HepG2 (cell line): ENCODE data around the gene ANGPTL2. TPM values are rescaled to one million over a fixed set of nuclear protein-coding genes. Genes with fewer than 3 reads are reported as not detected.

Experiments used
- AGO1 ChIP-seq: fragments of 200-400 bp; formaldehyde crosslinking; IDR thresholded peaks from 2 replicates; pipeline ENCODE4 v1.6.1; 2017; ENCODE audit warnings: mild to moderate bottlenecking, low read depth, low read length, moderate library complexity; ENCODE audit not compliant: poor library complexity, severe bottlenecking
- ARHGAP35 ChIP-seq: sonication (generic); formaldehyde crosslinking; IDR thresholded peaks from 2 replicates; pipeline ENCODE4 v1.9.0; 2022; ENCODE audit warnings: mild to moderate bottlenecking, inconsistent platforms, moderate library complexity, missing genetic modification reagents, borderline replicate concordance
- CBFB ChIP-seq: sonication (generic); formaldehyde crosslinking; IDR thresholded peaks from 2 replicates; pipeline ENCODE4 v1.4.0; 2020; ENCODE audit warnings: missing genetic modification reagents
- CTCF ChIP-seq: sonication (generic); formaldehyde crosslinking; IDR thresholded peaks from 2 replicates; pipeline ENCODE4 v1.5.0; 2020; ENCODE audit warnings: mild to moderate bottlenecking, missing genetic modification reagents, moderate library complexity
- KLF9 ChIP-seq: IDR thresholded peaks from 2 replicates; pipeline ENCODE4 v1.6.1; 2016; ENCODE audit warnings: low read depth
- MAF1 ChIP-seq: sonication (generic); formaldehyde crosslinking; IDR thresholded peaks from 2 replicates; pipeline ENCODE4 v1.5.0; 2020; ENCODE audit warnings: missing genetic modification reagents, borderline replicate concordance
- MEIS1 ChIP-seq: sonication (generic); formaldehyde crosslinking; IDR thresholded peaks from 2 replicates; pipeline ENCODE4 v1.9.0; 2021; ENCODE audit warnings: mild to moderate bottlenecking, missing genetic modification reagents, moderate library complexity, borderline replicate concordance
- NBN ChIP-seq: fragments of 450-650 bp; conservative IDR thresholded peaks from 2 replicates; pipeline ENCODE4 v1.6.1; 2017
- PHF20 ChIP-seq: sonication (generic); formaldehyde crosslinking; IDR thresholded peaks from 2 replicates; pipeline ENCODE4 v1.5.0; 2020; ENCODE audit warnings: mild to moderate bottlenecking, missing genetic modification reagents
- RNF219 ChIP-seq: sonication (generic); formaldehyde crosslinking; IDR thresholded peaks from 2 replicates; pipeline ENCODE4 v1.5.0; 2020; ENCODE audit warnings: mild to moderate bottlenecking, missing genetic modification reagents
- RXRB ChIP-seq: IDR thresholded peaks from 2 replicates; pipeline ENCODE4 v1.6.1; 2016; ENCODE audit warnings: borderline replicate concordance, missing genetic modification reagents, missing compliant biosample characterization
- SOX5 ChIP-seq: IDR thresholded peaks from 2 replicates; pipeline ENCODE4 v1.6.1; 2016; ENCODE audit warnings: borderline replicate concordance
- TGIF2 ChIP-seq: IDR thresholded peaks from 2 replicates; pipeline ENCODE4 v1.6.1; 2016; ENCODE audit warnings: control low read depth, missing compliant biosample characterization
- YY1 ChIP-seq: IDR thresholded peaks from 2 replicates; pipeline ENCODE4 v1.6.1; 2011; ENCODE audit warnings: low read length, low read depth, moderate library complexity, mild to moderate bottlenecking; ENCODE audit not compliant: insufficient read depth, insufficient replicate concordance
- ZBTB25 ChIP-seq: IDR thresholded peaks from 2 replicates; pipeline ENCODE4 v1.6.1; 2018; ENCODE audit warnings: missing genetic modification reagents
- ZFP62 ChIP-seq: sonication (generic); formaldehyde crosslinking; IDR thresholded peaks from 2 replicates; pipeline ENCODE4 v1.4.0; 2020; ENCODE audit warnings: missing genetic modification reagents
- ZNF333 ChIP-seq: sonication (generic); formaldehyde crosslinking; IDR thresholded peaks from 2 replicates; pipeline ENCODE4 v1.4.0; 2020; ENCODE audit warnings: mild to moderate bottlenecking, missing genetic modification reagents, borderline replicate concordance
- ZNF496 ChIP-seq: sonication (generic); formaldehyde crosslinking; IDR thresholded peaks from 2 replicates; pipeline ENCODE4 v1.8.1; 2023; ENCODE audit warnings: mild to moderate bottlenecking, moderate library complexity, missing genetic modification reagents; ENCODE audit not compliant: insufficient replicate concordance
- ZNF558 ChIP-seq: sonication (generic); formaldehyde crosslinking; IDR thresholded peaks from 2 replicates; pipeline ENCODE4 v1.9.0; 2022; ENCODE audit warnings: mild to moderate bottlenecking, missing genetic modification reagents, borderline replicate concordance
- ZNF562 ChIP-seq: sonication (generic); formaldehyde crosslinking; IDR thresholded peaks from 2 replicates; pipeline ENCODE4 v1.8.0; 2022; ENCODE audit warnings: missing genetic modification reagents, borderline replicate concordance
- polyA plus RNA-seq, 8 experiments: library from polyadenylated mRNA; depleted of rRNA in 3 of 8; stranded (reverse) in 7 of 8; unstranded in 1 of 8; fragments of >200 nt; fragmentation: Illumina TruSeq in 4 of 8; extraction: Trizol in 4 of 8; gene quantifications; 2 replicates each; pipeline versions ENCODE4 v1.2.1 to v1.2.3, GENCODE V29; 2011 to 2016; ENCODE audit warnings: low read depth in 4 of 8, missing spikeins in 1 of 8, mixed read lengths in 1 of 8; ENCODE audit not compliant: insufficient read depth in 1 of 8
- total RNA-seq, 5 experiments: library from RNA; depleted of rRNA; stranded (reverse); fragments of >200 nt; fragmentation: Illumina TruSeq; extraction: Trizol; gene quantifications; 2 replicates each; pipeline ENCODE4 v1.2.3, GENCODE V29; 2016; ENCODE audit warnings: low read depth in 1 of 5
- TF ChIP-seq, protein P1 (sequence below): IDR thresholded peaks from 2 replicates; pipeline ENCODE4 v1.6.1; 2016; ENCODE audit warnings: mild to moderate bottlenecking
- TF ChIP-seq, protein P2 (sequence below): sonication (generic); formaldehyde crosslinking; IDR thresholded peaks from 2 replicates; pipeline ENCODE4 v1.8.0; 2023; ENCODE audit warnings: mild to moderate bottlenecking, missing genetic modification reagents
- TF ChIP-seq, protein P3 (sequence below): sonication (generic); formaldehyde crosslinking; IDR thresholded peaks from 2 replicates; pipeline ENCODE4 v1.4.0; 2020; ENCODE audit warnings: missing genetic modification reagents

The ANGPTL2 gene
- total and polyA plus RNA-seq, 2 of the 13 experiments (the other 11 are each of a cell fraction or from before 2014, with no cell fraction given): 0.91 to 21.0 TPM

GRCh38 chr9:127159325-127159801, 36.9 kb upstream of the ANGPTL2 start (continued):
- TF ChIP-seq RNF219: peak; percentile 86; the same call in 1 of the 2 replicates
- no peak for TF ChIP-seq CBFB
- peak; percentile 84; the same call in 1 of the 2 replicates for TF ChIP-seq ZNF562 (CRISPR knock-in tag)
- TF ChIP-seq TGIF2 (CRISPR knock-in tag): peak; percentile 98
- peak; percentile 97 for TF ChIP-seq ARHGAP35 (CRISPR knock-in tag)
- no peak for TF ChIP-seq MAF1
- TF ChIP-seq, protein P1, sequence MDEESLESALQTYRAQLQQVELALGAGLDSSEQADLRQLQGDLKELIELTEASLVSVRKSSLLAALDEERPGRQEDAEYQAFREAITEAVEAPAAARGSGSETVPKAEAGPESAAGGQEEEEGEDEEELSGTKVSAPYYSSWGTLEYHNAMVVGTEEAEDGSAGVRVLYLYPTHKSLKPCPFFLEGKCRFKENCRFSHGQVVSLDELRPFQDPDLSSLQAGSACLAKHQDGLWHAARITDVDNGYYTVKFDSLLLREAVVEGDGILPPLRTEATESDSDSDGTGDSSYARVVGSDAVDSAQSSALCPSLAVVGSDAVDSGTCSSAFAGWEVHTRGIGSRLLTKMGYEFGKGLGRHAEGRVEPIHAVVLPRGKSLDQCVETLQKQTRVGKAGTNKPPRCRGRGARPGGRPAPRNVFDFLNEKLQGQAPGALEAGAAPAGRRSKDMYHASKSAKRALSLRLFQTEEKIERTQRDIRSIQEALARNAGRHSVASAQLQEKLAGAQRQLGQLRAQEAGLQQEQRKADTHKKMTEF: peak; percentile 92
- TF ChIP-seq SOX5 (CRISPR knock-in tag): peak; percentile 87
- TF ChIP-seq RXRB: peak; percentile 99
- TF ChIP-seq YY1: no peak
- peak; percentile 78 for TF ChIP-seq PHF20 (CRISPR knock-in tag)
- TF ChIP-seq NBN: no peak
- peak; percentile 99 for TF ChIP-seq ZNF558 (CRISPR knock-in tag)
- TF ChIP-seq MEIS1: peak; percentile 92
- TF ChIP-seq, protein P2, sequence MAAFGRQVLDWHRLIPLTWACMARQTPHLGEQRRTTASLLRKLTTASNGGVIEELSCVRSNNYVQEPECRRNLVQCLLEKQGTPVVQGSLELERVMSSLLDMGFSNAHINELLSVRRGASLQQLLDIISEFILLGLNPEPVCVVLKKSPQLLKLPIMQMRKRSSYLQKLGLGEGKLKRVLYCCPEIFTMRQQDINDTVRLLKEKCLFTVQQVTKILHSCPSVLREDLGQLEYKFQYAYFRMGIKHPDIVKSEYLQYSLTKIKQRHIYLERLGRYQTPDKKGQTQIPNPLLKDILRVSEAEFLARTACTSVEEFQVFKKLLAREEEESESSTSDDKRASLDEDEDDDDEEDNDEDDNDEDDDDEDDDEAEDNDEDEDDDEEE (CRISPR knock-in tag): peak; percentile 99
- TF ChIP-seq CTCF: peak; percentile 79
- peak; percentile 28 for TF ChIP-seq ZNF496 (CRISPR knock-in tag)
- TF ChIP-seq ZBTB25 (CRISPR knock-in tag): peak; percentile 93; the same call in 1 of the 2 replicates
- no peak for TF ChIP-seq ZFP62 (CRISPR knock-in tag)
- TF ChIP-seq, protein P3, sequence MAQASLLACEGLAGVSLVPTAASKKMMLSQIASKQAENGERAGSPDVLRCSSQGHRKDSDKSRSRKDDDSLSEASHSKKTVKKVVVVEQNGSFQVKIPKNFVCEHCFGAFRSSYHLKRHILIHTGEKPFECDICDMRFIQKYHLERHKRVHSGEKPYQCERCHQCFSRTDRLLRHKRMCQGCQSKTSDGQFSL (CRISPR knock-in tag): peak; percentile 60; the same call in 1 of the 2 replicates
- no peak for TF ChIP-seq AGO1
- TF ChIP-seq KLF9 (CRISPR knock-in tag): peak; percentile 86; the same call in 1 of the 2 replicates
- TF ChIP-seq ZNF333 (CRISPR knock-in tag): peak; percentile 91
